DMS79 (cell line): ENCODE data around the gene THBS3.

Source experiments
- DNase-seq: peaks from one replicate; lab custom pipeline; 2025; lab: John Stamatoyannopoulos, UW

THBS3 gene

DNA sequence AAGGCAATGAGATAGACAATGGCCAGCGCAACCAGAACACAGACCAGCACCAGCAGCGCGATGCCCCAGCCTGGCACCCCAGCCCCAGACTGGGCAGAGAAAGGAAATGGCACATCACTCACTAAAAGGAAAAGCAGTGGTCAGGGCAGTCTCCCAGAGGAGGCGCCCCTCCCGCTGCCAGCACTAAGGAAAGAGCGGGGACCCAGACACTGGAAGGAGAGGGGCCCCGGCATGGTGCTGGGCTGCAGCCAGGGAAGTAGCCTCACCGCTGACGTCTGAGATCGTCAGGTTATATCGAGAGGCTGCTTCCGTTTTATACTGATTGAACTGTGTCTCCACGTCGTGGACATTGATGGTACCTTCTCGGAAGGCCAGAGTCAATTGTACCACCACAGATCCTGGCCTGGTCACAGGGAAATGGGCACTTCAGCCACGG lies 20.2 kb downstream of the THBS3 start:
- no peak for DNase-seq

DNA sequence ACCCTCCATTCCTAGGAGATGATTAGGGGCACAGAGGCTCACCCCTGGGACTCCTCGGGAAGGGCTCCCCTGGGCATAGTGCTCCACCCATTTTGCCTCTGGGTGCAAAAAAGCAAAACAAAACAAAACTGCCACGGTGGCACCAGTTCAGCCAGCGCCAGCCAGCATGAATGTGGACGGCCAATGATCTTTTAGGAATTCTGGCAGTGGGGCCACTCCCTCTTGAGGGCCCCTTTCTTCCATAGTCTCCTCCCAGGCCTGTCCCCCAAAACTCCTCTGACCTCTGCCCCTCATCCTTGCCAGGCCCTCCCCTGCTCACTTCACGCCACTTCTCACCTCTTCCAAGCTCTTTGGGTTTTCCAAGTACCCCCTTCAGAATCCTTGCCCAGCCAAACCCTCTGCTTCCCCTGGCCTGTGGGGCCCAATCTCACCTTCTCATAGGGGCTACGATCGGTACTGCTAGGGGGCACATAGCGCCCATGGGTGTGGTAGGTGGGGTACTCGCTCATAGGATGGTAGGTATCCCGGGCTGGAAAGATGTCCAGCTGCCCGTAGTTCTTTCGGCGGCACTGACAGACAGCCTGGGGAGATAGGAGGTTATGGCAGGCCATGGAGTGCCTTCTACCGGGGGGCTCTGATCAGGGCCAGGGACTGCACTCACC lies 20.8 kb downstream of the THBS3 start:
- DNase-seq = no peak

DNA sequence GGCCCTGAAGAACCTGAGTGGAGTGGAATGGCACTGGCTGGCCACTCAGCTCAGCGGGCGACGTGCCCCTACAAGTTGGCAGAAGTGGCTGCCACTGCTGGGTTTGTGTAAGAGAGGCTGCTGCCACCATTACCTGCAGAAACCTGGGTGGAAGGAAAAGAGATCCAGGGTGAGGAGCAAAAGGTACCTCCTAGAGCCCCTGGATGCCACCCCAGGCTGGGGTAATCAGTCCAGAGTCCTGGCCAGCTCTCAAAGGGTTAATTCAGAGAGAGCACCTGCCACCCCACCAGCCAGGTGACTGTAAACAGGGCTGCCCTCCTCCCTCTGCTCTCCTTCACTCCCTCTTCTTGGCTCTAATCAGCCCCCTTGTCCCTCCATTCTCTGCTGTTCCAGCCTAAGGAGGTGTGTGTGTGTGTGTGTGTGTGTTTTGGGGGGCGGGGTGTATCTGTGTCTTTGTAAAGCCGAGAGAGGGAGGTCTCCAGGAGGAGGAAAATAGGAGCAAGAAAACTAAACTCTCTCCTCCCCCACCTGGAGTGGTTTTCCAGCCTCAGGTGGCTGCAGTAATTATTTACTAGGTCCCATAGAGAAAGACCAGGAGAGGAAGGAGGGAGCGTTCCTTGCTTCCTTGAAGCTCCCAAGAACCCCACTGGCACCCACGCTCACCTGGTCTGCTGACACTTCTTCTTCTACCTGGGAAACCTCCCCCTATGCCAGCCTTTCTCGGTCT lies 21.5 kb downstream of the THBS3 start:
- DNase-seq = peak; percentile 61

DNA sequence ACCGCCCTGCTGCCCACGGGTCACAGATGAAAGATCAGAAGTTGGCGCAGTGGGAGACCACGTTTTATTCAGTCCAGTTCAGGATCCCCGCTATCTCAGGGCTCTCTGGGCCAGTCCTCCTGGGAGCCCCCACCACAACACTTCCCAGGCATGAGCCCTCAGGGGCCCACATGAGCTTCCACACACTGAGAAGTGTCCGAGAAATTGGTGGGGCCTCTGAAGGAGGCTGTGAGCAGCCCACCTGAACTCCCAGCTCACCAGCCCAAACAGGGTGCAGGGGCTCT lies 22.0 kb downstream of the THBS3 start:
- DNase-seq = no peak

DNA sequence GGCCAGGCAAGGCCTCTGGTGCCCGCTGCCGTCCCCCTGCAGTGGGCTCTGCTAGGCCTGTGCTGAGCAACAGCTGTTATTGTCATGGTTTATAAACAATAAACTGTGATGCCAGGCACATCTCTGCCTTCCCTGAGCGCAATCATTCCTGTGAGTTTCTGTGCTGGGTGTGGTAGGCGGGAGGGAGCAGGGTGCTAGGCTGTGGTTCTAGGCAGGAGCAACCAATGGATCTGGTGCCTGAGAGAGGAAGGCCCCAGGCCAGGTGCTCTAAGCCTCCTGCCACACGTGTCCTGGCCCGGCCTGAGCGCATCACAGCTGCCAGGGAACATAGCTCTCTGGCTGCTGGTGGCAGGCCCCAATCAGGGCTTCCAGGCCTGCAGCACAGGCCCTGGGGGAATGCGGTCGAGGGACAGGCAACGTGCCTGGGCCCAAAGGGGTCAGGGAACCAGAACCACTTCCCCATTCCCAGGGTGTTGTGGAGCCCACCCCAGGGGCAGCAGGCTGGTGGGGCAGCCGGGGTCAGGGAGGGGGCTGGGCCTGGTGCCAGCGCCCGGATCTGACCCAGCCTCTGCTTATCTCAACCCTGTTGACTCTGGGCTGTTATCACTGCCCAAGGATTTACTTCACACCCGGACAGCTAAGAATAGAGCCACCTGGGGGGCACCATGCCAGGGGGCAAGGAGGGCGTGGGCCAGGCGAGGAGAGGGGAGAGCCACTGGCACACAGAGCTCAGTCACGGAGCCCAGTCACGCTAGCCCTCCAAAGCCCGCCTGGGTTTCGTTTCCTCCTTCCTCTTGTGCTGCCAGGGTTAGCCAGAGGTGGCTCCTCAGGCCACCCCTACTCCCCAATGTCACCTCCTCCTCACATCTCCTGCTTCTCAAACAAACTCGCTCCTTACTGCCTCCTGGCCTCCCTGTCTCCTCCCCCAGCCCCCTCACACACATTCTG lies 22.6 kb downstream of the THBS3 start:
- DNase-seq = no peak

DNA sequence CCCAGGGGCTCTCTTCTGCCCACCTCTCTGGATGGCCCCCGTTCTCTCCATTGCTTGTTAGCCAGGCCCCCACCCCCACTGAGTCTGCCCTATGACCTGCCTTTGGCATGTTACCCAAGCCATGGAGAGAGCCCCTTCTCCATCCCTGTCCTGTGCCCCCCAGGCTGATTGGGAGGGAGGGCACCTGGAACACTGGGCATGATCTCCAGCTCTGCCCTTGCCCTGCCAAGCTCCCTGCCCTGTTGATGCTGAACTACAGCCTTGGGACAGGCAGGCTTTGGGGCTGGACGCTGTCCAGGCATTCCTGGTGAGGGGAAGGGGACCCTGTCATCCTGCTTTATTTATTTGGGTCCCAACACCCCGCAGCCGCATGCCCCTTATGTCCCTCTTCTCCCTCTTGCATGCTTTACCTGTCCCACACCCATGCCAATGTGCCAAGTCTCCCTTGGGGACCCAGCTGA lies 23.3 kb downstream of the THBS3 start:
- no peak for DNase-seq

DNA sequence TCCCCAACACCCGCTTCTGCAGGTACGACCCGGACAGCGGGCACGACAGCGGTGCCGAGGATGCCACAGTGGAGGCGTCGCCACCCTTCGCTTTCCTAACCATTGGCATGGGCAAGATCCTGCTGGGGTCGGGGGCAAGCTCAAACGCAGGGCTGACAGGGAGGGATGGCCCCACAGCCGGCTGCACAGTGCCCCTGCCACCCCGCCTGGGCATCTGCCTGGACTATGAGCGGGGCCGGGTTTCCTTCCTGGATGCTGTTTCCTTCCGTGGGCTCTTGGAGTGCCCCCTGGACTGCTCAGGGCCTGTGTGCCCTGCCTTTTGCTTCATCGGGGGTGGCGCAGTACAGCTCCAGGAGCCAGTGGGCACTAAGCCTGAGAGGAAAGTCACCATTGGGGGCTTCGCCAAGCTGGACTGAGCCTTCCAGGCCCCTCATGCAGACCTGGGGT lies 23.9 kb downstream of the THBS3 start:
- DNase-seq = no peak

DNA sequence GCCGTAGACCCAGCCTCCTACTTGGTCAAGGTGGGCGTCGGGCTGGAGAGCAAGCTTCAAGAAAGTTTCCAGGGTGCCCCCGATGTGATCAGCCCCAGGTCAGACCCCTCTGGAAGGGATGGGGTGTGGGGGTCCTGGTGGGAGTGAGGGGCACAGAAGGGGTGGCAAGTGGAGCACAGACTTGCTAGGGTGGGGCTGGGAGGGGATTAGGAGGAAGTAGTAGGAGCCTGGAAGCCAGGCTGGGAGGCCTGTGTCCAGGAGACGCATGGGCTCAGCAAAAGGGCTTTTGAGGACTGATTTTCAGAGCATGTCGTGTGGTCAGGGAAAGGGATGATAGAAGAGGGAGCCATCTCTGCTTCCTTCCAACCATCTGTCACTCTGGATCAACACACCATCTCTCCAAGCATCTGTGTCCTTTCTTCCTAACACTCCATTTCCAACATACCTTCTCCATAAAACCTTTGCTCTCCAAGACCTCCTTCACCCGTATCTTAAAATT lies 25.6 kb downstream of the THBS3 start:
- DNase-seq = no peak

DNA sequence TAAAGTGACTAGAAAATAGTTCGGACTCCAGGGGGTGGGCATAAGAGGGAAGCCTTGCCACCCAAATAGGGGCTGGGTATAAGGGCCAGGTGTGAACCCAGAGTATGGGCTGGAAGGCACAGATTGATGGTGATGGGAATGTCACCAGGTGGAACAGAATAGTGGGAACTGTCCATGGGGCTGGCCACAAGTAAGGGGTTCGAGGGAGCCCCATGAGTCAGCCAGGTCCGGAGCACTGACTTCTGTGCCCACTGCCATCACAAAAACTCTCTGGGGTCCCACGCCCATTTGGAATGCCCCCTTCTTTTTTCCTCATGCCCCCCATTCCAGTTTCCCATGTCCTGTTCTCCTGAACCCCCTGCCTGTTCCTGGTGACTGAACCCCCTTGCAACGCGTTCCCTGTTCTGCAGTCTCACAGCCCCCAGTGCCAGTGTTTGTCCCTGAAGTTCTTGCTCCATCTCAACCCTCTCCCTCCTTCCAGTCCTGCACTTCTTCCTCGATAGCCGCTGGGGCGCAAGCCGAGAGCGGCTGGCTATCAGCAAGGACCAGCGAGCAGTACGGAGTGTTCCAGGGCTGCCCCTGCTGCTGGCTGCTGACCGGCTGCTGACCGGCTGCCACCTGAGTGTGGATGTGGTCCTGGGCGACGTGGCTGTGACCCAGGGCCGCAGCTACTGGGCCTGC lies 26.2 kb downstream of the THBS3 start:
- DNase-seq = no peak

DNA sequence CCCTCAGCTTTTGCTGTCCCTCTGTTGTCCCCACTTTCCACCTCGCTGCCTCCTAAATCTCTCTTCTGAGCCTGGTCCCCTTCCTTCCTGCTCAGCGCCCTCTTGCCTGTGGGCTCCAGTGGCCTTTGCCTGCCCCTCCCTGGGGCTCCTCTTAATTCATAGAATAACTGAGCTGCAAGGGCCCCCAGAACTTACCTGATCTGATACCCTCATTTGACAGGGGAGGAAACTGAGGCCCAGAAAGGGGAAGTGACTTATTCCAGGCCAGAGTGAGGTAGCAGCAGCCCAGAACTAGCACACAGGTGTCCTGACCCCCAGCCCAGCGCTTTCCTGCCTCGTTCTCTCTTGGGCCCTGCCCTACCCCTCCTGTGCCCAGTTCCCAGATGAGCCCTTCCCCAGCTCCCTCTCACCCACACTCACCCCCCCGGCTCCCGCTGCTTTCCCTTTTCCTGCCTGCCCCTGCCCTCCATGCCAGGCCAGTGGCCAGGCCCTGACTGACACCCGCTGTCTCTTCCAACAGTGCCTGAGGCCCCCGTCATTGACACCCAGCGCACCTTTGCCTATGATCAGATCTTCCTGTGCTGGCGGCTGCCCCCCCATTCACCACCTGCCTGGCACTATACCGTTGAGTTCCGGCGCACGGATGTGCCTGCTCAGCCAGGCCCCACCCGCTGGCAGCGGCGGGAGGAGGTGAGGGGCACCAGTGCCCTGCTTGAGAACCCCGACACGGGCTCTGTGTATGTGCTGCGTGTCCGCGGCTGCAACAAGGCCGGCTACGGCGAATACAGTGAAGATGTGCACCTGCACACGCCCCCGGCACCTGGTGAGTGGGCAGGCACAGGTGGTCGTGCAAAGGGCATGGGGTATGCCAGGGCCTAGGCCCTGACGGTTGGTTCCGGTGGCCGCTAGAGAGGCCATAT lies 28.3 kb downstream of the THBS3 start:
- DNase-seq = no peak

DNA sequence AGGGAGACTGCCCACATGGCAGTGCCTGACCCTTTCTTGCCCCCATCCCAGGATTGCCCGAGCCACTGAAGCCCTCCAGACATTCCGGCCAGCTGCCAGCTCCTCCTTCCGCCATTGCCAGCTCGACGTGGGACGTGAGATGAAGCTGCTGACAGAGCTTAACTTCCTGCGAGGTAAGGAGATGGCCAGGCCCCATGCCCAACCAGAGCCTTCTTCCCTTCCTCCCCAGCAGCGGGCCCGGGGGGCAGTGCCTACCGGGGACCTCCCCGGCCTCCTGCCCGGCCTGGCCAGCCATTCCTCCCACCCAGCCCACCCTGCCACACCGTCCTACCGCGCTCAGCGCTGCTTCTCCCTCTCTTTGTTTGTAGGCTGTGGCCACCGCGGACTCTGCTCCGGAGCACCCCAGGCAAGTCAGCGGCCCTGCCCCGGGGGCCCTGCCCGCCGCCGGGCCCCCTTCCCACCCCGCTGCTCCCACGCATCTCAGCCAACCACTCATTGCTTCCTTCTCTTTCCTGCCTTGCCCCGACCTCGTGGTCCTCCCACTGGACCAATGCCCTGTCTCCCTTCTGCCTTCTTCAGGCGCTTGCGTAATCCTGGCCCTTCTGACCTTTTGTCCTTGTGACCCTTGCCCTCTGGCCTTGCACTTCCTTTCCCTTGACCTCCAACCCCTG lies 29.1 kb downstream of the THBS3 start:
- DNase-seq = no peak

DNA sequence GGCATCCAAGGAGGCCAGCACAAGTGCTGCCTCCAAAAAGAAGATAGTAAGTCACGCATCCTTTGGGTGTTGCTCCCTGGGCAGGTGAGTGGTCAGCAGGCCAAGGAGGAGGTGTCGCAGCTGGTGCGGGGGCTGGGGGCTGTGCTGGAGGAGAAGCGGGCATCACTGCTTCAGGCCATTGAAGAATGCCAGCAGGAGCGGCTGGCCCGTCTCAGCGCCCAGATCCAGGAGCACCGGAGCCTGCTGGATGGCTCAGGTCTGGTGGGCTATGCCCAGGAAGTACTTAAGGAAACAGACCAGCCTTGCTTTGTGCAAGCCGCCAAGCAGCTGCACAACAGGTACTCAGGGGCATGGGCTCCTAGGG lies 29.8 kb downstream of the THBS3 start:
- no peak for DNase-seq

DNA sequence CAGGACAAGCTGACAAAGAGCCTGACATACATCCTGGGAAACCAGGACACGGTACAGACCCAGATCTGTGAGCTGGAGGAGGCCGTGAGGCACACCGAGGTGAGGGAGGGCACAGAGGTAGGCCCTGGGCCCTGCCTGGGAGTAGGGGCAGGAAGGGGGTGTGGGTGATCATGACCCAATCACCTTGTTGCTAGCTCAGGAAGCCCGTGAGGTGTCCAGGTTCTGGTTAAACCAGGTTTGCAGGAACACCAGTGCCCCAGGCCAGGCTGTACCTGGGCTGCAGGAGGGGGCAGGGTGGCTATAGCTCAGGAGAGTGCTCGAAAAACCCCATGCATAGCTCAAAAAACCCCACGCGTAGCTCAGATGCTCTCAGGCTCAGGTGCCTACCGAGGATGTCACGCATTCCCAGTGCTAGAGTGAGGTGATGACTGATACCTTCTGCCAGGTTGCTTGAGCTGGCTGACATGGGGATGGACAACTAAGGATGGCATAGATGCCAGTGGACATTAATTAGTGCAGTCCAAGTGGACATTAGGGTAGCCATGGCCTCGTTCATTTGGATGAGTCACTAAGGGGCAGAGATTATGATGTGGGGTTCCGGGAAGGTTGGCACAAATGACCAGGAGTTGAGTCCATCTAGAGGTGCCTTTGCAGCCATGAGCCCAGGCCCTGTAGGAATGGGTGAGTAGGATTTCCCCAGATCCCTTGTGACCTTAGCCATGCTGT lies 30.3 kb downstream of the THBS3 start:
- no peak for DNase-seq

DNA sequence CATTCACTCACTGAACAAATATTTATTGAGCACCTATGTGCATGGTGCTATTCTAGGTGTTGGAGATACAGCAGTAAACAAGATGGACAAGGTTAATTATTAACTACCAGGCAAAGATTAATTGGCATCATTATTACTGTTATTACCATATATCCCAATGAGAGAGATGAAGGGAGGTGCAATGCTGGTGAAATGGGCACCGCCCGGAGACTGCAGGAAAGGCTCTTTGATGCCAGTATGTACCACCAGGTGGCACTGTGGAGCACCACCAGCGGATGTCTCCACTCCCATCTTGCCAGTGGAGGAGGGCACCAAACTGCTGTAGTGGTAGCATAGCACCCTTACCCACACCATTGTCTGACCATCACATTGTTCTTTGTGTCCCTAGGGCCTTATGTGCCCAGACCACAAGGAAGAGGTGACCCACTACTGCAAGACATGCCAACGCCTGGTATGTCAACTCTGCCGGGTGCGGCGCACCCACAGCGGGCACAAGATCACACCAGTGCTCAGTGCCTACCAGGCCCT lies 31.1 kb downstream of the THBS3 start:
- DNase-seq = peak; percentile 27

DNA sequence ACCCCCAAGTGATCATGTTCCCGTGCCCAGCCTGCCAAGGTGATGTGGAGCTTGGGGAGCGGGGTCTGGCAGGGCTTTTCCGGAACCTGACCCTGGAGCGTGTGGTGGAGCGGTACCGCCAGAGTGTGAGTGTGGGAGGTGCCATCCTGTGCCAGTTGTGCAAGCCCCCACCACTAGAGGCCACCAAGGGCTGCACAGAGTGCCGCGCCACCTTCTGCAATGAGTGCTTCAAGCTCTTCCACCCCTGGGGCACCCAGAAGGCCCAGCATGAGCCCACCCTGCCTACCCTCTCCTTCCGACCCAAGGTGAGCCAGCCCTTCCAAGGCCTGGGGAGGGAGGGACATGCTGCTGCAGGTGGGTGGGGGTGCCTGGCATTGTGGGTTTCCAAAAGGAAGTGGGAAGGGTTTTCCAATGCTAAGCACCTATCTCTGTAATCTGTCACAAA lies 31.7 kb downstream of the THBS3 start:
- DNase-seq = no peak

DNA sequence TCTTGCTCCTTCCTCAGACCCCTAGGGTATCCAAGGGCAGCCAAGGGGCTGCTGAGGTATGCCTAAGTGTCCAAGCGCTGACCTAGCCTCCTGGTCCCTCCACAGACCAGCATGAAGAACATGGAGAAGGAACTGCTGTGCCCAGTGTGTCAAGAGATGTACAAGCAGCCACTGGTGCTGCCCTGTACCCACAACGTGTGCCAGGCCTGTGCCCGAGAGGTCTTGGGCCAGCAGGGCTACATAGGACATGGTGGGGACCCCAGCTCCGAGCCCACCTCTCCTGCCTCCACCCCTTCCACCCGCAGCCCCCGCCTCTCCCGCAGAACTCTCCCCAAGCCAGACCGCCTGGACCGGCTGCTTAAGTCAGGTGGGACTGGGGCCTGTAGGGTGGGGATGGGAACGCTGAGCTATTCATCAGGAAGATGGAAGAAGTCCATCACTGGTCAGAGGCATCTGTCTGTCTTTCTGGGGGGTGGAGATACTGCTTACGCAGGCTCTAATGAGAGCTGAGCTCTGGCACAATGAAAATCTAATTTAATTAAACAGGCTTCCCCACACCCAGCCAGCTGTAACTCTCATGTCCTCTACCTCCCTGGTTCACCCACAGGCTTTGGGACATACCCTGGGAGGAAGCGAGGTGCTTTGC lies 32.3 kb downstream of the THBS3 start:
- no peak for DNase-seq

DNA sequence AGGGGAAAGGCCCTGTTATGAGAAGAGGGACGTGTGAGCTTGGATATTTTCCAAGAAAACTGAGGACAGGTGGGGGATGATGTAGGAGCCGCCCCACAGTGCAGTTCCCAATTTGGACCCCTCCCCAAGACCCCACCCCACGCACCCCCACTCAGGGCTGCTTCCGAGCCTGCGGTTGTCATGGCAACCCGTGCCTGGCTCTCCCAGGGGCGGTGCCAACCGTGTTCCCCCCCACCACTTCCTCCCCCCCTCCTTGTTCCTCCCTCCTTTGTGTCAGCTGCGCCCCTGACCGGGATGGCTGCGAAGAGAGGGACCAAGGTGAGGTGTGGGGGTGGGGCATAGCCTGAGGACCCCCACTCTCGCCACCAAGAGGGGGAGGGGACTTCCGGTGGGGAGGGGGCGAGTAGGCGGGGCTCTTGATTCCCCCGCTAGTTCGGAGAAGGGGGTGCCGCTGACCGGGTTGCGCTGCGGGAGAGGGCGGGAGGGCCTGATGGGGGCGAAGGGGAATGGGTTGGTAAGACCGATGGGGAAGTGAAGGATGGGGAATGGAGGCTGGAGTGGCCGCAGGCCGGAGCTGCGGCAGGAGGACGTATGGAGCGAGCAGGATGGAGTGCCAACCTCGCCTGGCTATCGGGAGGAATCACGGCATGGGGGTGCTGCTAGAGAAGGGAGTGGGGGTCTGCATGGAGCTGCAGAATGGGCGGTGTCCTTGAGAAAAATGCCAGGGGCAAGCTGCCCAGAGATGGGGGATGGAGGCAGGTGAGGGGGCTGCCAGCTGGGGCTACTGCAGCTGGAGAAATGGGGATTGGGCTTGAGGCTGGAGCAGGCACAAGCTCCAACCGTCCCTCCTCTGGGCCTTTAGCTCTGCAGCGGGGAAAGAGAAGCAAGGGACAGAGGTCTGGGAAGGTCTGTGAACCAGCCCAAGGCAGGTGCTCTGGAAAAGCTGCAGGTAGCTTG lies 33.1 kb downstream of the THBS3 start:
- DNase-seq = peak; percentile 76
